ENCODE results near the gene NUP205.
"Not testable (repeated sequence)": the region's sequence is repeated elsewhere in the genome, so short reads cannot be mapped to it uniquely, and the experiment has no call there.

NUP205 gene

GRCh38 chr7:135661311-135662122, 103.8 kb downstream of the NUP205 start:
- H3K4me3 ChIP-seq (ENCODE audit: low read depth, low read length) = peak overlapping the region; percentile 95
- DNase-seq (ENCODE audit: low read depth) = no peak

DNA sequence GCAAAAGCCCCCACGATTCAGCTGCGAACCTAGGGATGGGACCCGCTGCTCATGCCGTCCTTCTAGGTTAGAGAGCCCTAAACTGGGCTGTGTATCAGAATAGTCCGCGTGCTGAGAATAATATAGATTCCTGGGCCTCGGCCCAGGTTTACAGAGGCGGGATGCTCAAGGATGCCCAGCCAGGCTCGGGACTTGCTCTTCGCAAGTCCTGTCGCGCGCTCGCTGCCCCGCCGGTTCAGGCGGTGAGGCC, 104.3 kb downstream of the NUP205 start:
- DNase-seq (ENCODE audit: low read depth) = no peak
- peak overlapping the region; percentile 95 for H3K4me3 ChIP-seq (ENCODE audit: low read depth, low read length)

DNA sequence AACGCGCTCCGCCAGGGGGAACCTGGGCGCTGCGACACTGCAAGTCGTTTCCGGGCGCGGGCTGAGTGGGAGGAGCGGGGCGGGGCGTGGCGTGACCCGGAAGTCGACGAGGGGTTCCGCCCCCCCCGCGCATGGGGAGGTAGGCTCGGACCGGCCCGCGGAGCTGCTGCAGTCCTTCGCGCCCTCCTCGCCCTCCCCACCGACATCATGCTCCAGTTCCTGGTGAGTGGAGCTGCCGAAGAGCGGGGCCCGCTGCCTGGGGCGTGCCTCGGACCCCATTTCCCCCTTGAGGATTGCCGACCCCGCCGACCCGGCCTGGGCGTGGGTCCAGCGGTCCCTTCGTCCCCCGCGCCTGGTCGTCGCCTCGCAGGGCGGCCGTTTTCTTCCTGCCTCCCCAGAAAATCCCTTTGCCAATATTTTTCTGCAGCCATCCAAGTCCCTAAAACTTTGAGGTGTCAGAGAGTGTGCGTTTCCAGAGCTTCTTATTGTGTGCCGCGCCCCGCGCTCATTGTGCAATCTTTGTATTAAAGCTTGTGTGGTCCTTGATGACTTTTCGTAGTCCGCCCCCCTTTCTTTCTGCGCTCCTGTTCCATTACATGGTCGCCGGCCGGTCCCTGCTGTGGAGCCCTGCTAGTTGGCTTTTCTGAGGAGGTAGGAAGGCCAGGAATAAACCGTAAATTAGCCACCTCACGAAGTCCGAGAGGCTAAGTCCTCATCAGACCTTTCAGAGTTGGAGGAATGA, 104.8 kb downstream of the NUP205 start, which contains the start of gene STMP1:
Gene STMP1 (plus strand): TSS at position 142 of the 742 bp plus-strand sequence.
- peak within 1 kb of the TSS; percentile 95 for H3K4me3 ChIP-seq (ENCODE audit: low read depth, low read length)
- peak; percentile 84 for DNase-seq (ENCODE audit: low read depth)

GRCh38 chr7:135664046-135664589, 106.4 kb downstream of the NUP205 start:
- no peak for DNase-seq (ENCODE audit: low read depth)
- no peak overlapping the region for H3K4me3 ChIP-seq (ENCODE audit: low read depth, low read length)

GRCh38 chr7:135665042-135665441, 107.3 kb downstream of the NUP205 start:
- no peak overlapping the region for H3K4me3 ChIP-seq (ENCODE audit: low read depth, low read length)
- DNase-seq (ENCODE audit: low read depth) = no peak

- DNase-seq (ENCODE audit: low read depth) = no peak
- H3K4me3 ChIP-seq (ENCODE audit: low read depth, low read length) = no peak overlapping the region
Measured at GRCh38 chr7:135666156-135666555, 108.4 kb downstream of the NUP205 start.

DNA sequence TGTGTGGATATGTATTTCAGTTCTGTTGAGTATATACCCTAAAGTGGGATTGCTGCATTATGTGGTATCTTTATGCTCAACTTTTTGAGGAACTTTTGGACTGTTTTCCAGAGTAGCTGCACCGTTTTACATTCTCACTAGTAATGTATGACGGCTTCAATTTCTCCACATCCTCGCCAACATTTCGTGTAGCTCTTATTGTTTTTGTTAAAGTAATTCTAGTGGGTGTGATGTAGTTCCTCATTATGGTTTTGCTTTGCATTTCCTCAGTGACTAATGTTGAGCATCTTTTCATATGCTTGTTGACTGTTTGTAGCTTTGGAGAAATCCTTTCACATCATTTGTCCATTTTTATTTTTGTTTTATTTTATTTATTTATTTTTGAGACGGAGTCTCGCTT, 109.1 kb downstream of the NUP205 start:
- DNase-seq (ENCODE audit: low read depth) = no peak
- no peak overlapping the region for H3K4me3 ChIP-seq (ENCODE audit: low read depth, low read length)

DNA sequence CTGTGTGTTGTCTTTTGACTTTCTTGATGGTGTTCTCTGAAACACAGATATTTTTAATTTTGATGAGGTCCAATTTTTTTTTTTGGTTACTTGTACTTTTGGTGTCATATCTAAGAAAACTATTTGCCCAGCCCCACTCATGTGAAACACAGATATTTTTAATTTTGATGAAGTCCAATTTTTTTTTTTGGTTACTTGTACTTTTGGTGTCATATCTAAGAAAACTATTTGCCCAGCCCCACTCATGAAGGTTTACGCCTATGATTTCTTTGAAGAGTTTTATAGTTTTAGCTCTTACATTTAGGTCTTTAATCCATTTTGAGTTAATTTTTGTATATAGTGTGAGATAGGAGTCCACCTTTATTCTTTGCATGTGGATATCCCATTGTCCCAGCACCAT, 109.9 kb downstream of the NUP205 start:
- DNase-seq (ENCODE audit: low read depth) = not testable (repeated sequence)

GRCh38 chr7:135668852-135669395, 111.2 kb downstream of the NUP205 start:
- not testable (repeated sequence) for H3K4me3 ChIP-seq (ENCODE audit: low read depth, low read length); DNase-seq (ENCODE audit: low read depth)

More for the DNA sequence above, 109.9 kb downstream of the NUP205 start:
- not testable (repeated sequence) for H3K4me3 ChIP-seq (ENCODE audit: low read depth, low read length)

- no peak for DNase-seq (ENCODE audit: low read depth)
Measured at GRCh38 chr7:135669774-135670173, 112.1 kb downstream of the NUP205 start.

DNA sequence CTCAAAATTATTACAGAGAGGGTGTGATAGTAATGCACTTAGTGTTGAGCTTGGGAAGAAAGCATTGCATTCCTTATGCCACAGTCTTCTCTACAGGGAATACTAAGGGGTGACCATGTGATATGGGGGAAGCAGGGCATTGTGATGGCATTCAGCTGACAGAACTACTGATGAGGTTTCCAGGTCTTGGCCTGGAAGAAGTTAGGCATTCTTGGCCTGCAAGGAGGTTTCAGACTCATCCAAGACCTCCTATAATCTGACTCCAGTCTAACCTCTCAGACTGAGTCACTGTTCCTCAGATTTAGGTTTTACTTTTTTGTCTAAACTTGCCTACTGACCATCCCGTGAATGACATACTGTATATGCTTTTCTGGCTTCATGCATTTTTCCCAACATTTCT, 112.5 kb downstream of the NUP205 start:
- no peak for DNase-seq (ENCODE audit: low read depth)
- no peak overlapping the region for H3K4me3 ChIP-seq (ENCODE audit: low read depth, low read length)

More at GRCh38 chr7:135669774-135670173, 112.1 kb downstream of the NUP205 start:
- H3K4me3 ChIP-seq (ENCODE audit: low read depth, low read length) = no peak overlapping the region

- no peak for DNase-seq (ENCODE audit: low read depth)
Measured at GRCh38 chr7:135672560-135673359, 115.0 kb downstream of the NUP205 start.

GRCh38 chr7:135673360-135673706, 115.6 kb downstream of the NUP205 start:
- no peak for DNase-seq (ENCODE audit: low read depth)
- no peak overlapping the region for H3K4me3 ChIP-seq (ENCODE audit: low read depth, low read length)

More at GRCh38 chr7:135672560-135673359, 115.0 kb downstream of the NUP205 start:
- no peak overlapping the region for H3K4me3 ChIP-seq (ENCODE audit: low read depth, low read length)

- H3K4me3 ChIP-seq (ENCODE audit: low read depth, low read length) = no peak overlapping the region
- DNase-seq (ENCODE audit: low read depth) = no peak
Measured at GRCh38 chr7:135678612-135679575, 121.2 kb downstream of the NUP205 start.

DNA sequence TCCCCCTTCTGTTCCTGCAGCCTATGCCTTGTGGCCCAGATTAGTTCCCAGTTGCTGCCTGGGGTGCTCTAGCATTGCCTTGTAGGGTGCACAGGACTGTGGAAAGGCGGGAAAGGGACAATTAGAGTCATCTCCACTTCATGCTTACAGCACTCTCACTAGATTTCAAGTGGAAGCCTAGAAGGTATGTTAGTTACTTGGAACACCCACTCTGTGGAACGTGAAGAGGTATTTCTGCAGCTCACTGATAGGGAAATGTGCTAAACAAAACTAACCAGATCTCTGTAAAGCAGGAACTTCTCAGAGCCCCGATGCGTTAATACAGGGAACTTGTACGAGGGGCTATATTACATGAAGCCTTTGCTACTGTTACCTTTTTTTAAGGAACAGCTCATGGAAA, 124.0 kb downstream of the NUP205 start:
- H3K4me3 ChIP-seq (ENCODE audit: low read depth, low read length) = no peak overlapping the region
- DNase-seq (ENCODE audit: low read depth) = no peak

- DNase-seq (ENCODE audit: low read depth) = no peak
- no peak overlapping the region for H3K4me3 ChIP-seq (ENCODE audit: low read depth, low read length)
Measured at GRCh38 chr7:135682191-135682590, 124.5 kb downstream of the NUP205 start.

DNA sequence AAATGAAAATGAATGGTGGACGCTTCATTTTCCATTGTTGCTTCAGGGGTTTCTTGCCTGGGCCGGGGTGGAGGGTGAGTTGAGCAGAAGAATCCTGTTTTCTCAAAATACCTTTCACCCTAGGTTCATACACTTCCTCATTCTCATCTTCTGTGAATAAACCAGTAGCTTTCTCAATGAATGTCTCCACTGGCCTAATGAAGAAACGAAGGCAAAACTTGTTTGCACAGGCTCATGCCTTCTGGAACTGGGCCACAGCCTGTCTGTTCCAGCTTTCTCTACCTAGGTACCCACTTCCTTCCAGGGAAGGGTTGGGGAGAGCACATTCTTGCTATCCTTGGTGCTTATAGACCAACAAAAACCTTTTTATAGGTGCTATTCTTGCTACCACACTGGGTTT, 125.9 kb downstream of the NUP205 start:
- no peak overlapping the region for H3K4me3 ChIP-seq (ENCODE audit: low read depth, low read length)
- DNase-seq (ENCODE audit: low read depth) = no peak

DNA sequence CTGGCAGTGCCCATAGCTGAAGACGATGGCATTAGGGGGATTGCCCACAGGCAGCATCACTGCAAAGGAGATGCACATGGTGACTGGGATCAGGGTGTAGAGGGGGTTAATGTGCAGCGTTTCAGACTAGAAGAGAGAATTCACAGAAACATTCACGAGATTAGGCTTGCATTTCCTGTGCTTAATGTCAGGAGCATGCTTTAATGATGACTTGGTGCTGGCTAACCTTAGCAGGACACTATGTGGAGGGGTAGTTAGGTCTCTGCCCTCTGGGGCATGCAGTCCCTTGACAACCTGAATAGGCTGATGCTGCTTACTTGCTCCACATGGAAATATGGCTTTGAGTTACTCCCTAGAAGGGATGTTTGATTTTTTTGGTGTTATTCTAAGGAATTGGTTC, 126.4 kb downstream of the NUP205 start:
- no peak overlapping the region for H3K4me3 ChIP-seq (ENCODE audit: low read depth, low read length)
- no peak for DNase-seq (ENCODE audit: low read depth)

DNA sequence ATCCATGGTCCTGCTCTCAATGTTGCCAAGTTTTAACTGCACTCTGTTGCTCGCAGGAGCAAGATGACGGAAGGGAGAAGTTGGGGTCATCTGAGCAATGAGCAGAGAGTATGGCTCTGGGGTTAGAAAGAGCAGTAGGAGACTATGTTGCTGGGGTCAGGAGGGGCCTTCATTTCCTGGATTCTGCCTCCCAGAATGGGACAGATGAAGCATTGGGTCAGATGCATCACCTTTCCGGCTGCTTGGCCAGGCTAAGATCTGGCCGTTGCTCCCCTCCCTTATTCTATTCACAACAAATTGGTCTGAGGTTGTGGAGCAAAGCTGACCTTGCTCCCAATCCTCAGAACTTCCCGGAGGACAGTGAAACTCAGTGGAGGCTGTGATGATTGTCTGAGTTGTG, 127.0 kb downstream of the NUP205 start:
- H3K4me3 ChIP-seq (ENCODE audit: low read depth, low read length) = no peak overlapping the region
- DNase-seq (ENCODE audit: low read depth) = no peak

Measured in skeletal muscle cell (primary cell).